Thymus (tissue), 11 donors: Measurements from ENCODE around the gene C1orf159. TPM values are rescaled to one million over a fixed set of nuclear protein-coding genes. Genes with fewer than 3 reads are reported as not detected.

Source experiments
- DNase-seq, 9 donors: peaks; one replicate each; pipeline ENCODE4 v3.0.0-alpha.2; 2013; ENCODE audit warnings: low spot score in 9 of 9, low read depth in 6 of 9, missing footprints in 1 of 9
- H3K27ac ChIP-seq, 2 donors: one replicate each; pipeline ENCODE4 v1.5.1; 2013; ENCODE audit warnings: control low read depth in 1 of 2, low read depth in 1 of 2, low read length in 1 of 2, mild to moderate bottlenecking in 1 of 2, moderate library complexity in 1 of 2
- H3K27me3 ChIP-seq, 2 donors: one replicate each; pipeline ENCODE4 v1.5.1; 2013; ENCODE audit warnings: low read length in 1 of 2; ENCODE audit not compliant: control insufficient read depth in 2 of 2, insufficient read depth in 1 of 2
- H3K36me3 ChIP-seq, 2 donors: one replicate each; pipeline ENCODE4 v1.5.1; 2013; ENCODE audit warnings: low read length in 1 of 2, mild to moderate bottlenecking in 1 of 2, moderate library complexity in 1 of 2; ENCODE audit not compliant: control insufficient read depth in 2 of 2, insufficient read depth in 2 of 2
- H3K4me1 ChIP-seq, 2 donors: one replicate each; pipeline ENCODE4 v1.5.1; 2013; ENCODE audit warnings: low read length in 2 of 2; ENCODE audit not compliant: control insufficient read depth in 2 of 2, insufficient read depth in 2 of 2
- H3K4me3 ChIP-seq, 2 donors: one replicate each; pipeline ENCODE4 v1.5.1; 2013; ENCODE audit warnings: low read length in 2 of 2, control low read depth in 1 of 2, mild to moderate bottlenecking in 1 of 2
- H3K9me3 ChIP-seq, 2 donors: one replicate each; pipeline ENCODE4 v1.5.1; 2013; ENCODE audit warnings: low read length in 1 of 2, mild to moderate bottlenecking in 1 of 2; ENCODE audit not compliant: control insufficient read depth in 2 of 2, insufficient read depth in 1 of 2
- WGBS: extraction: QIAGEN DNeasy Blood & Tissue Kit; methylation state at CpG from one replicate; pipeline ENCODE4 v1.1.7; 2013; 5-methylcytosine and 5-hydroxymethylcytosine counted together
- polyA plus RNA-seq: library from polyadenylated mRNA; stranded (reverse); fragments of 200-250 nt; gene quantifications from one replicate; pipeline ENCODE4 v1.2.3, GENCODE V29; 2013
- total RNA-seq: library from RNA; stranded (reverse); fragments of 120-200 nt; gene quantifications from one replicate; pipeline ENCODE4 v1.2.4, GENCODE V29; 2013
- donor health status: healthy.

Gene C1orf159
- total and polyA plus RNA-seq, 2 donors: 5.0 to 17.8 TPM

GRCh38 chr1:1072849-1073742 is 42.8 kb downstream of the C1orf159 start:
- no peaks in the 10 kb centered on the region for H3K36me3 ChIP-seq
- H3K4me3 ChIP-seq: no peak overlapping the region
- H3K9me3 ChIP-seq: peaks cover 0 to 3% of the 10 kb centered on the region in 2 donors
- H3K4me1 ChIP-seq: peaks cover 6 to 8% of the 10 kb centered on the region in 2 donors
- DNase-seq: no peak
- no peak overlapping the region for H3K27ac ChIP-seq
- peaks cover 13 to 47% of the 10 kb centered on the region in 2 donors for H3K27me3 ChIP-seq
- 90% methylated on average over 28 of the region's 28 CpGs for WGBS

GRCh38 chr1:1072299-1072848 is 43.5 kb downstream of the C1orf159 start:
- WGBS: 92% methylated on average over 21 of the region's 21 CpGs
- peaks cover 6 to 10% of the 10 kb centered on the region in 2 donors for H3K4me1 ChIP-seq
- no peak overlapping the region for H3K27ac ChIP-seq
- H3K27me3 ChIP-seq: peaks cover 13 to 54% of the 10 kb centered on the region in 2 donors
- DNase-seq: no peak
- peaks cover 0 to 10% of the 10 kb centered on the region in 2 donors for H3K9me3 ChIP-seq
- H3K36me3 ChIP-seq: no peaks in the 10 kb centered on the region
- no peak overlapping the region for H3K4me3 ChIP-seq

- Histone ChIP-seq H3K4me1 (peaks cover 6 to 10% of the 10 kb centered on the region in 2 donors), H3K36me3 (no peaks in the 10 kb centered on the region), H3K4me3 (no peak overlapping the region), H3K27ac (no peak overlapping the region), H3K27me3 (peaks cover 13 to 59% of the 10 kb centered on the region in 2 donors), H3K9me3 (peaks cover 0 to 11% of the 10 kb centered on the region in 2 donors)
- 92% methylated on average over 56 of the region's 56 CpGs for WGBS
- DNase-seq: no peak
Observed at GRCh38 chr1:1071486-1072298, 44.2 kb downstream of the C1orf159 start.

- peaks cover 0 to 11% of the 10 kb centered on the region in 2 donors for H3K9me3 ChIP-seq
- 75% methylated on average over 40 of the region's 40 CpGs for WGBS
- H3K4me3 ChIP-seq: no peak overlapping the region
- H3K4me1 ChIP-seq: peaks cover 6 to 10% of the 10 kb centered on the region in 2 donors
- H3K27me3 ChIP-seq: peaks cover 10 to 62% of the 10 kb centered on the region in 2 donors
- no peak overlapping the region for H3K27ac ChIP-seq
- no peak for DNase-seq
- H3K36me3 ChIP-seq: no peaks in the 10 kb centered on the region
Observed at GRCh38 chr1:1069711-1070676, 45.9 kb downstream of the C1orf159 start.

- H3K4me3 ChIP-seq: peak overlapping the region; percentile 42 to 60
- H3K9me3 ChIP-seq: peaks cover 0 to 11% of the 10 kb centered on the region in 2 donors
- WGBS: 5% methylated on average over 75 of the region's 75 CpGs
- no peaks in the 10 kb centered on the region for H3K36me3 ChIP-seq
- peak; percentile 33 to 86 (median 70) for DNase-seq
- H3K4me1 ChIP-seq: peaks cover 6 to 13% of the 10 kb centered on the region in 2 donors
- peak overlapping the region in 1 of 2 donors; percentile 86 for H3K27ac ChIP-seq
- peaks cover 13 to 60% of the 10 kb centered on the region in 2 donors for H3K27me3 ChIP-seq
Observed at GRCh38 chr1:1069056-1069710, 46.7 kb downstream of the C1orf159 start.

GRCh38 chr1:1068517-1069055 is 47.3 kb downstream of the C1orf159 start:
- H3K27ac ChIP-seq: no peak overlapping the region
- peak overlapping the region; percentile 42 to 60 for H3K4me3 ChIP-seq
- DNase-seq: peak in 3 of 9 donors; percentile 34 to 59 (median 36)
- no peaks in the 10 kb centered on the region for H3K36me3 ChIP-seq
- under 1% methylated on average over 55 of the region's 55 CpGs for WGBS
- H3K9me3 ChIP-seq: peaks cover 0 to 11% of the 10 kb centered on the region in 2 donors
- peaks cover 6 to 17% of the 10 kb centered on the region in 2 donors for H3K4me1 ChIP-seq
- peaks cover 15 to 61% of the 10 kb centered on the region in 2 donors for H3K27me3 ChIP-seq

GRCh38 chr1:1067860-1068516 is 47.9 kb downstream of the C1orf159 start:
- H3K9me3 ChIP-seq: peaks cover 0 to 11% of the 10 kb centered on the region in 2 donors

More at GRCh38 chr1:1067860-1068516, 47.9 kb downstream of the C1orf159 start:
- DNase-seq: no peak
- WGBS: 59% methylated on average over 32 of the region's 32 CpGs
- no peak overlapping the region for H3K27ac ChIP-seq
- H3K4me1 ChIP-seq: peaks cover 6 to 19% of the 10 kb centered on the region in 2 donors
- H3K4me3 ChIP-seq: peak overlapping the region in 1 of 2 donors; percentile 60
- peaks cover 20 to 66% of the 10 kb centered on the region in 2 donors for H3K27me3 ChIP-seq
- H3K36me3 ChIP-seq: no peaks in the 10 kb centered on the region
